NCI-H2081 treated with DMSO at 0.1 percent for 48 hours (cell line): ENCODE results near the gene SLC30A1.
A peak's percentile ranks its signal among the peaks of the same experiment; 100 is the strongest.
"Not testable (repeated sequence)": the region's sequence is repeated elsewhere in the genome, so short reads cannot be mapped to it uniquely, and the experiment has no call there.

ENCODE experiments used
- DNase-seq: peaks from one replicate; lab custom pipeline; 2025; lab: John Stamatoyannopoulos, UW

Gene SLC30A1, protein sequence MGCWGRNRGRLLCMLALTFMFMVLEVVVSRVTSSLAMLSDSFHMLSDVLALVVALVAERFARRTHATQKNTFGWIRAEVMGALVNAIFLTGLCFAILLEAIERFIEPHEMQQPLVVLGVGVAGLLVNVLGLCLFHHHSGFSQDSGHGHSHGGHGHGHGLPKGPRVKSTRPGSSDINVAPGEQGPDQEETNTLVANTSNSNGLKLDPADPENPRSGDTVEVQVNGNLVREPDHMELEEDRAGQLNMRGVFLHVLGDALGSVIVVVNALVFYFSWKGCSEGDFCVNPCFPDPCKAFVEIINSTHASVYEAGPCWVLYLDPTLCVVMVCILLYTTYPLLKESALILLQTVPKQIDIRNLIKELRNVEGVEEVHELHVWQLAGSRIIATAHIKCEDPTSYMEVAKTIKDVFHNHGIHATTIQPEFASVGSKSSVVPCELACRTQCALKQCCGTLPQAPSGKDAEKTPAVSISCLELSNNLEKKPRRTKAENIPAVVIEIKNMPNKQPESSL

GRCh38 chr1:211578640-211579439 lies at the start of gene SLC30A1:
SLC30A1 (minus strand) TSS chr1:211579161; CDS start chr1:211578612, 549 bp downstream.
- DNase-seq, result peak; percentile 65

GRCh38 chr1:211628417-211628816 lies 49.5 kb upstream of the SLC30A1 start:
- DNase-seq, result no peak

- DNase-seq, result no peak
Measured at GRCh38 chr1:211627259-211627658, 48.3 kb upstream of the SLC30A1 start.

- DNase-seq, result not testable (repeated sequence)
Measured at GRCh38 chr1:211625866-211626265, 46.9 kb upstream of the SLC30A1 start.

DNA sequence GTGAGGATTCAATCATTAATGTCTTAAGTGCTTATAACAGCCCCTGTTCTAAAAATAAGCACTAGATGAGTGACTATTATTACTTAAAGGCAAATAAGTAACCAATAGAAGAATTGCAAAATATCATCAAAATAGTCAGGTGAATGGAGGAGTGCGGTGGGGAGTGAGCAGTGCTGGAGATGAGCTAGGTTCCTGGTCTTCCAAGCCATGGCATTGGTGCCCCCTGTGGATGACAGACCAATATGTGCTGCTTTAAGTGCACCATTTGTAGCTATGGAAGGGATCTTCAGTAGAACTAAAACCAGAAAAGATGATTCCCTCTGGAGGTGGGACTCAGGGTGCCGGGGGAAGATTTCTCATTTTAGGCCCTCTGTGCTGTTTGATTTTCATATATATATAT lies 46.1 kb upstream of the SLC30A1 start:
- DNase-seq, result no peak

DNA sequence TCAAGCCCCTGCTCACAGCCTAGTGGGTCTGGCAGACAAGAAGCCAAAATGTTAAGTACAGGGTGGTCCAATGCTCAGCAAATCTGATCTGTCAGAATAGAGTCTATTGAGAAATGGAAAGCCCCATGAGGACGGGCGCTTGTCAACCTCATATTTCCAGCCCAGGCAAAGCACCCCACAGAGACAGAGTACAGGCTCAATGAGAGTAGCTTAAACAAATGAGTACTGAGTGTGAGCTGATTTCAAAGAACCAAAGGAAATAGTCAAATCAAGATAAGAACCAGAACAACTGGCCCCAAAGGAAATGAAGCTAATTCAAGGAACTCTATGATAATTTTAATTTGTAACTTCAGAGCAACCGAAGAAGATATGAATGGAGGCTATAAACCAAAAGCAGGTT lies 44.6 kb upstream of the SLC30A1 start:
- no peak for DNase-seq

DNA sequence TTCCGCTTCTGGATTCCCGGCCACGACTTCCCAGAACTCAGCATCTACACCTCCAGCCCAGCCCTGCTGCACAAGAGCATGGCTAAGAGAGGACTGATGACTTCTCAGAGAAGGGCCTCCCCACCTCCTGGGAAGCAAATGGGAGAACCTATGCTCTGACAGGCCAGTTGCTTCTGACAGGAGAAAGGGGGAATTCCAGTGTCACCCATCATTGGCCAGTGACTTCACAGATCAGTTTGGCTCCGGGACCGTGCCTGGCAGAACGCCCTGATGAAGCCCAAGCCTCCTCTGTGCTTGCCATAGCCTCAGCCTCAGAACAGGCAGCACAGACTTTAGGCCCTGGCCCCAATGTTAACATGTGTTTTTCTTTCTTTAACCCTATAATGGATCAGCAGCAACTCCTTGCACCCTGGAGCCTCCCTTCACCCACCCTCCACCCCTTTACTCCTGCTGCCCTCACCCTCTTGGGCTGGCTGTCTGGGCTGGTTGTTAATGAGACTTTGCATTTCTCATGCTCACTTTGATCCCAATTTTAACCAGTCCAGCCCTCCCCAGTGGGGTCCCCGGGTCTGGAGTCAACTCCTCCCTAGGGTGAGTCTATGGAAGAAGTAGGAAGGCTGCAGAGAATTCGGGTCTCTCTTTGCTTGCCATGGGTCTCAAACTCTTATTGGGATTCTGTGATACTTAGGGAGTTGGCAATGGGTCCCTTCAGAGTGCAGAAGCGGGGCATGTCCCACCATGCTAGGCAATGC lies 42.7 kb upstream of the SLC30A1 start:
- DNase-seq, result no peak

DNA sequence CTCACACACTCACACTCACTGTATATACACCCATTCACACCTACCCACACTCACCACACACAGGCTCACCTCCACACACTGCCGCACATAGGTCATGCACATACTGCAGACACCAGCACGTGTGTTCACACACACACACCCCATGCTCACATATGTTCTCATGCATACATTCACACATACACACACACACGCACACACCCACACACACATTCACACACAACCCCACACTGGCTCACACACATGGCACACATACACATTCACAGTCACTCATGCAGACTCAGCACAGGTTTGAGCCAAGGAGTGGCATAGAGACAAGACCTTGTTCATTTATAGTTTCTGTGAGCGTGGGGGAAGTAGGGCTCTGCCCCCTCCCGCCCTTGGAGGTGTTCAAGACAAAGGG lies 41.1 kb upstream of the SLC30A1 start:
- no peak for DNase-seq

GRCh38 chr1:211619033-211619996 lies 40.4 kb upstream of the SLC30A1 start:
- no peak for DNase-seq

GRCh38 chr1:211616965-211617297 lies 38.0 kb upstream of the SLC30A1 start:
- no peak for DNase-seq

DNA sequence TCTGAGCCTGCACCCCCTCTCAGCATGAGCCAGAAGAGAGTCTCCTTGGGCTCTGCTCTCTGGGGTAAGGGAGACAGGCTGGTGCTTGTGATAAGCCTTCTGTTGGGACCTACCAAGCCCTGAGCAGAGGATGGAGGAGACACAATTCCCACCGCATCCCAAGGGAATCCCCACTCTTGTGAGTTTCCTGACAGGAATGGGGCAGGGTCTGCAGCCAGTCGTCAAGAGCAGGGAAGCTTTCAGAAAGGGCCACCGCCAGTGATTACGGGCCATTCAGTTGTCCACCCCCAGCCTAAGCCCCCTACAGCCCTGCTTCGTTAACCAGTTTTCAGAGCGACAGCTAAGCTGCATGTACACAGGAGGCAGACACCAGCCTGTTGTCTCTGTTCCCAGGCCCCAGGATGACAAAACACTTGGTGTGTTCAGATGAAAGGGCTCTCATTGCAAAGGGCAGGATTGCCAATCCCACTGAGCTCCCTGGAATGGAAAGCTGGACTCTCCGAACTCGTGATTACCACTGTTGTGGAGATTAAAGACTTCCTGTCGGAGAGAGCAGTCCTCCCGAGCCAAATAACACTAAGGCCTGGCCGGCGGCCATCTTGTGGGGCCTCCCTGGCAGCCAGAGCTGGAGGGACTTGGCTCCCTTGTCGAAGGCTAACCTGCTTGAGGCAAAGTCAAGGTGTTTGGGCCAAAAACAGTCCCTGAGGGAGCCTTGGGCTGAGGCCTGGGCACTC lies 37.4 kb upstream of the SLC30A1 start:
- no peak for DNase-seq

DNA sequence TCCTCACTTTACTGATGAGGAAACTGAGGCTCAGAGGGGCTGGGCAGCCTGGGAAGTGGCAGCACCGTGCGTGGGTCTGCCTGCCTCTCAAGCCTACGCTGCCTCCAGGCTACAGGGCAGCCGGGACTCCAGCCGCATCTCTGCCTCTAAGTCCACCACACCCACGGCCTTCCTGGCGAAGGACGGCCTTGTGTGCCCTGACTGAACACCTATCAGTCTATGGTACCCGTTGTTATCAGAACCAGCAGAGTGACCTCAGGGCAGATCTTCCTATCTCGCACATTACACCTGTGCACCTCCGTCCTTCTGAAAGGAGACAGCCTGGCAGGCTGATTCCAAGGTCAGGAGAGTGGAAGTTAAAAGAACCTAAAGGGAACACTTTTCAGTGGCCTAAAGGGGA lies 35.7 kb upstream of the SLC30A1 start:
- no peak for DNase-seq

- no peak for DNase-seq
Measured at GRCh38 chr1:211613951-211614350, 35.0 kb upstream of the SLC30A1 start.

DNA sequence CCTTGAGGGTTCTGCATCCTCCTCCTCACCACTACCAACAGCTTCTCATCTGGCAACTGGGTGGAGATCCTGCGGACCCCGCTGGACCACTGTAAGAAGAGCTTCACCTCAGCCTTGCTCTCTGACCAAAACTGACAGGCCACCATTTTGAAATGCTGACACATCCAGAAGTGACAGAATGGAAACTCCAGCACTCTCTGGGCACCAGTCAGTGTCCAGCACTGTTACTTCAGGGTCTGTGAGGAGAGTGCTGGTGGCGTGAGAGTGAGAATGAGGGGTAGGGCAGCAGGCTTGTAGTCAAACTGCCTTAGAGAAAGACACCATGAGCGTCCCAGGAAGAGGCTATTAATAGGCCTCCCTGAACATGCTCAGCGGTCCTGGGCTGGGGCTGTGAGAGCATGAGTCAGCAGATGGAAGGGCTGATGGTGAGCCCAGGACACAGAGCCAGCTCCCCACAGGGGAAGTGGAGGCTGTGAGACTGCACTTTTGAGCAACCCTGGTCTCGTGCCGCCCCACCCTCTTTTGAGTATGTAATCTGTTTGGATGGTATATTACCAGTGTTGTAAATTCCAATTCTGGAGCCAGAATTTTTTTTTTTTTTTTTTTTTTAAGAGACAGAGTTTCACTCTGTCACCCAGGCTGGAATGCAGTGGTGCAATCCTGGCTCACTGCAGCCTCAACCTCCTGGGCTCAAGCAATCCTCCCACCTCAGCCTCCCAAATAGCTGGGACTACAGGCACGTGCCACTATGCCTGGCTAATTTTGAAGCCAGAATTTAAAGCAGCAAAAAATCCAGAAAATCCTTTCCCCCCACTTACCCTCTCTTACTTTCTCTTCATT lies 34.4 kb upstream of the SLC30A1 start:
- DNase-seq, result no peak

GRCh38 chr1:211612786-211613107 lies 33.8 kb upstream of the SLC30A1 start:
- no peak for DNase-seq

GRCh38 chr1:211611818-211612217 lies 32.9 kb upstream of the SLC30A1 start:
- no peak for DNase-seq

GRCh38 chr1:211610779-211611556 lies 32.0 kb upstream of the SLC30A1 start:
- no peak for DNase-seq

GRCh38 chr1:211609120-211610024 lies 30.4 kb upstream of the SLC30A1 start:
- DNase-seq, result no peak
